ENCODE results near the gene CBX1. TPM values are rescaled to one million over a fixed set of nuclear protein-coding genes. Genes with fewer than 3 reads are reported as not detected.
A peak's percentile ranks its signal among the peaks of the same experiment; 100 is the strongest.

Gene CBX1
- total and polyA plus RNA-seq, 2 of the 13 experiments (the other 11 are each of a cell fraction or from before 2014, with no cell fraction given): 17.8 to 108 TPM

DNA sequence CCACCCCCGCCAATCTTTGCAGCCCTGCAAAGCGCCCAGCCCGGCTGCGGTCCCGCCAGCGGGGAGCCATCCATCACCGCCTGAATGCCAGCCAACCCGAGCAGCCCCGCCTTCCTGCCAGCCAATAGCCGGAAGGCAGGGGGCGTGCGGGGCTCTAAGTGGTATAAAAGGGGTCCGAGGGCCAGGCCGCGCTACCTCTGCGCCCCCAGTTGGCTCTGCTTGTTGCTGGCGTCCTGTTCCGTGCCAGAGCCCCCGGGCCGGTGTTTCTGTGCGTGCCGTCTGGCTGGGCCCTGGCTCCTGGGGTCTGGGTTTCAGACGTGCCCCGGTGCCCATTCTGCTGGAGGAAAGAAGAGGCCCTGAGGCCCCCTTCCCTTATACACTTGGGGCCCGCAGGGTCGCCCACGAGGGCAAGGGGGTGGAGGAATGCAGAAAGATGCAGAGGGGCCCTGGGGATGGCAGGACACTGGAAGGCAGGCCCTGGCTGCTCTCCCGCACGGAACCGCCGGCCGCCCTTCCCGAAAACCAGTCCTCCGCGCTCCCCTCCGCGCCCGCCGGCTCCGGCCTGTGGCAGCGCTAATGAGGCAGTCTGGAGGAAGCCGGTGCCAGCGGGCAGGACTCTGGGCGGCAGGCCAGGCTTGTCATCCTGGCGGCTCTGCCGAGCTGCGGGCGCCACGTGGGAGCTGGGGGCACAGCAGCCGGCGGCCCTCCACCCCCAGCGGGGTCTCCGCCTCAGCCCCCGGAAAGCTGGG is 77.7 kb downstream of the CBX1 start (continued):
- TF ChIP-seq AKNA (CRISPR knock-in tag; IDR thresholded peaks at IDR 0.05; ENCODE audit: borderline replicate concordance) (no peak), TFDP2 (CRISPR knock-in tag; IDR thresholded peaks at IDR 0.05) (no peak), BCL3 (CRISPR knock-in tag; IDR thresholded peaks at IDR 0.05) (peak; percentile 17; the same call in 1 of the 2 replicates), ZSCAN25 (CRISPR knock-in tag; IDR thresholded peaks at IDR 0.05) (no peak), TAF15 (IDR thresholded peaks at IDR 0.05; ENCODE audit: low read depth, low read length, poor library complexity, severe bottlenecking) (no peak), ZFP1 (CRISPR knock-in tag; IDR thresholded peaks at IDR 0.05) (no peak), ZNF598 (CRISPR knock-in tag; IDR thresholded peaks at IDR 0.05; ENCODE audit: borderline replicate concordance) (0 out of 2 replicates have a peak, but pooled peaks have one; percentile 40), ZNF552 (CRISPR knock-in tag; IDR thresholded peaks at IDR 0.05; ENCODE audit: borderline replicate concordance) (no peak), RCOR2 (CRISPR knock-in tag; IDR thresholded peaks at IDR 0.05) (no peak), NFIC (IDR thresholded peaks at IDR 0.05; ENCODE audit: low read length) (no peak), ZNF207 (IDR thresholded peaks at IDR 0.05; ENCODE audit: borderline replicate concordance) (no peak), ZNF530 (CRISPR knock-in tag; IDR thresholded peaks at IDR 0.05; ENCODE audit: low read depth) (no peak), MLXIP (CRISPR knock-in tag; IDR thresholded peaks at IDR 0.05; ENCODE audit: borderline replicate concordance) (no peak), IRF2 (CRISPR knock-in tag; IDR thresholded peaks at IDR 0.05) (no peak), SAFB2 (CRISPR knock-in tag; IDR thresholded peaks at IDR 0.05; ENCODE audit: borderline replicate concordance, low read depth) (no peak), ZNF503 (CRISPR knock-in tag; IDR thresholded peaks at IDR 0.05) (no peak), MATR3 (CRISPR knock-in tag; IDR thresholded peaks at IDR 0.05) (no peak)
